Spinal cord (tissue), 10 donors: Measurements from ENCODE around the gene PGA4. TPM values are rescaled to one million over a fixed set of nuclear protein-coding genes. Genes with fewer than 3 reads are reported as not detected.
"Not testable (repeated sequence)": the region's sequence is repeated elsewhere in the genome, so short reads cannot be mapped to it uniquely, and the experiment has no call there.

Experiments
- DNase-seq, 6 donors: peaks; one replicate each; pipeline versions ENCODE4 v3.0.0 to v3.0.0-alpha.2; 2013 to 2015; ENCODE audit warnings: low spot score in 6 of 6, low read depth in 4 of 6
- H3K27ac ChIP-seq: one replicate; pipeline ENCODE4 v1.5.1; 2013; ENCODE audit warnings: low read depth, low read length, control low read depth
- H3K27me3 ChIP-seq: one replicate; pipeline ENCODE4 v1.6.1; 2013; ENCODE audit warnings: low read length; ENCODE audit not compliant: control insufficient read depth, insufficient read depth
- H3K36me3 ChIP-seq: one replicate; pipeline ENCODE4 v1.6.1; 2013; ENCODE audit warnings: low read length; ENCODE audit not compliant: control insufficient read depth, insufficient read depth
- H3K4me1 ChIP-seq: one replicate; pipeline ENCODE4 v1.6.1; 2013; ENCODE audit warnings: low read length; ENCODE audit not compliant: control insufficient read depth, insufficient read depth
- H3K4me3 ChIP-seq: one replicate; pipeline ENCODE4 v1.5.1; 2013; ENCODE audit warnings: low read depth, low read length, control low read depth
- H3K9me3 ChIP-seq: one replicate; pipeline ENCODE4 v1.6.1; 2013; ENCODE audit warnings: low read length; ENCODE audit not compliant: control insufficient read depth, insufficient read depth
- WGBS: methylation state at CpG from one replicate; pipeline ENCODE4 v1.1.5; 2013; ENCODE audit warnings: missing lambda C conversion rate; ENCODE audit not compliant: insufficient coverage; 5-methylcytosine and 5-hydroxymethylcytosine counted together
- polyA plus RNA-seq, 2 donors: library from polyadenylated mRNA; unstranded; fragments of 120-200 nt; gene quantifications; one replicate each; pipeline ENCODE4 v1.2.1, GENCODE V29; 2013; ENCODE audit not compliant: insufficient read length in 2 of 2
- total RNA-seq, 2 donors: library from RNA; depleted of rRNA in 1 of 2; stranded (reverse); fragments of 120-200 nt in 1 of 2; fragments of >200 nt in 1 of 2; gene quantifications; one replicate each; pipeline versions ENCODE4 v1.2.3 to v1.2.4, GENCODE V29; 2013 to 2014
- donor health status: healthy.

Gene PGA4
- total and polyA plus RNA-seq, 4 donors, result 0.39 to 1.8 (median 0.99) TPM; not detected in 1

- WGBS, result no CpG with 5 or more reads among the region's 4 CpGs
- H3K27ac ChIP-seq, DNase-seq, H3K4me1 ChIP-seq, H3K27me3 ChIP-seq, H3K36me3 ChIP-seq, H3K9me3 ChIP-seq, H3K4me3 ChIP-seq: not testable (repeated sequence)
These were observed 3.8 kb upstream of the PGA4 start for GRCh38 chr11:61218306-61218705.

GRCh38 chr11:61219016-61219415 lies 3.1 kb upstream of the PGA4 start:
- H3K36me3 ChIP-seq, H3K27ac ChIP-seq, H3K4me1 ChIP-seq, H3K9me3 ChIP-seq, DNase-seq, H3K4me3 ChIP-seq, H3K27me3 ChIP-seq: not testable (repeated sequence)
- WGBS, result no CpG with 5 or more reads among the region's 5 CpGs

GRCh38 chr11:61222692-61223091 lies 545 bp downstream of the PGA4 start:
- not testable (repeated sequence) for H3K4me3 ChIP-seq, DNase-seq, H3K4me1 ChIP-seq, H3K27ac ChIP-seq, H3K36me3 ChIP-seq, H3K27me3 ChIP-seq, H3K9me3 ChIP-seq
- no CpG with 5 or more reads among the region's 5 CpGs for WGBS

DNA sequence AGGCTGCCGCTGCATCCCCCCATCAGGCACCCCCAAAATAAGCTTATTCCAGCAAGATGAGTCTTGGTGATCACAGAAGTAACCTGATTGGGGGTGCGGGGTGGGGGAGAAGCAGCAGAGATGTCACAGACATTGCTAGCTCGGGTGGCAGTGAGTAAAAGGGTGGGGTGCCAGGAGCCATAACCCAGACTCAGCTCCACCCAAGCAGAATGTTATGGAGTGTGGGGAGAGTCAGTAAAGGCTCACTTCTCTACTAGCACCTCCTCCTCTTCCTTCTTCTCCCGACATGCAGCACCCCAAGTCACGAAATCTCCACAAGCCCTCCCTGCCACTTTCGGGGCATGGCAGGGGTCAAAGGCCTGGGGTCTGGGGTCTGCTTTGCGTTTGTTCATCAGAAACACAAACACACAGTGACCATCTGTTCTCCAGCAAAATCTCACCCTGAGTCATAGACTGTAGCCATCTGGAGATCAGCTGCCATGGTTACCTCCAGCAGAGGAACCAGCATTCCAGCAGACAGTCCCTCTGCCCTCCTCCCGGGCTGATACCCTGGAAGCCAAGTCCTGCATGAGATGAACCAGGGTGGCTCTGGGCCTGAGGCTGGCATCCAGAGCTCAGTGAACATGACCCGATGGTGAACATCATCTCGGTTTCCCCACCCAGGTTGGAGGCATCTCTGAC lies 4.5 kb downstream of the PGA4 start:
- H3K4me1 ChIP-seq, H3K27ac ChIP-seq, H3K36me3 ChIP-seq, H3K9me3 ChIP-seq, DNase-seq, H3K4me3 ChIP-seq, H3K27me3 ChIP-seq: not testable (repeated sequence)
- WGBS, result no CpG with 5 or more reads among the region's 10 CpGs

DNA sequence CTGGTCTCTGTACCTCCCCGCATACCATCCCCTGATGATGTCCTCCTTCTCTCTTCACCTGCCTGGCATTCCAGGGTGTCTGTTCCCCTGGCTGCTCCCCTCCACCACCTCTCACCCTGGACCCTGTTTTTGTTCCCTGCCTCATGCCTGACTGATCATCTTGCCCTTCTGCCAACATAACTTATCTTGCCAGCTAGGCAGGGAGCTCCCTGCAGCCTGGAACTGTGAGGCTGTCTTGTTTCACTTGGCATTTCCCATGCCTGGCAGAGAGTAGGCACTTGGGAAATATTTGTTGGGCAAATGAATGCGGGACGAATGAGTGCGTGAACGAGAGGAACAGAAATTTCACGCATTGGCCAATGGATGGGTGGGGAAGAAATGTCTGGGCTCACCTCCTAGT lies 7.3 kb downstream of the PGA4 start:
- H3K27me3 ChIP-seq, H3K4me1 ChIP-seq, H3K36me3 ChIP-seq, DNase-seq, H3K9me3 ChIP-seq, H3K4me3 ChIP-seq, H3K27ac ChIP-seq: not testable (repeated sequence)
- no CpG with 5 or more reads among the region's 6 CpGs for WGBS

DNA sequence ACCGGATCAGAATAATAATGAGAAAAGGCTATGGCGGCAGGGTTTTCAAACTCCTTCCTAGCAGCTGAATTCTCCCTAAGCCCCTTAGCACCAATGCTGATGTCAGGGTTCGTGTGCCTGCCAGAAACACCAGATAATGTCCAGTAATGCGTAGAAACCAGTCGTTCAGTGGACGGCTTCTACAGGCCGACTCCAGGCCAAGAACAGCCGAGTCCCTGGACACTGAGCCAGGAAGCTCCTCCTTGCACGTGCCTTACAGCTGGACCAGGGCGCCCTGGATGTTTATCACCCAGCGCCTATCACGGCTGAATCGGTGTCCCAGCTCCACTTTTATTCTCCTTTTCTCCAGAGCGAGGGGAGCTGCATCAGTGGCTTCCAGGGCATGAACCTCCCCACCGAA lies 8.9 kb downstream of the PGA4 start:
- H3K4me1 ChIP-seq, H3K27me3 ChIP-seq, DNase-seq, H3K27ac ChIP-seq, H3K36me3 ChIP-seq, H3K9me3 ChIP-seq, H3K4me3 ChIP-seq: not testable (repeated sequence)
- WGBS, result no CpG with 5 or more reads among the region's 15 CpGs

GRCh38 chr11:61231585-61231984 lies 9.4 kb downstream of the PGA4 start:
- not testable (repeated sequence) for H3K36me3 ChIP-seq, H3K27me3 ChIP-seq, DNase-seq, H3K27ac ChIP-seq, H3K4me1 ChIP-seq, H3K4me3 ChIP-seq, H3K9me3 ChIP-seq
- no CpG with 5 or more reads among the region's 5 CpGs for WGBS

- not testable (repeated sequence) for H3K4me3 ChIP-seq, H3K9me3 ChIP-seq, H3K27ac ChIP-seq, H3K36me3 ChIP-seq, H3K27me3 ChIP-seq, DNase-seq, H3K4me1 ChIP-seq
- WGBS, result no CpG with 5 or more reads among the region's 3 CpGs
These were observed 10.5 kb downstream of the PGA4 start for GRCh38 chr11:61232548-61233145.

DNA sequence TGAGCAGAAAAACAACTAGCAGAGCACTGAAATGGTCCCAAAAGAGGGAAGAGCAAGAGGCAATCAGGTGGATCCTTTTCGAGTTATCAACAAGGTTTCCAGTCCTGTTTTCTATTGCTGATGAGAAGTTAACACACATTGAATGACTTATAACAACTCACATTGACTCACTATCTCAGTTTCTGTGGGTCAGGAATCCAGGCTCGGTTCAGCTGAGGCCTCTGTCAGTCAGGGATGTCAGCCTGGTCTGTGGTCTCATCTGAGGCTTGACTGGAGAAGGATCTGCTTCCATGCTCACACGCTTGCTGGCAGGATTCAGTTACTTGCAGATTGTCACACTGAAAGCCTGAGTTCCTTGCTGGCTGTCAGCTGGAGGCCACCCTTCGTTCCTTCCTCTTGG lies 15.0 kb downstream of the PGA4 start:
- H3K9me3 ChIP-seq, H3K27me3 ChIP-seq, H3K36me3 ChIP-seq, H3K4me3 ChIP-seq, H3K27ac ChIP-seq, H3K4me1 ChIP-seq, DNase-seq: not testable (repeated sequence)
- WGBS, result no CpG with 5 or more reads among the region's 4 CpGs

DNA sequence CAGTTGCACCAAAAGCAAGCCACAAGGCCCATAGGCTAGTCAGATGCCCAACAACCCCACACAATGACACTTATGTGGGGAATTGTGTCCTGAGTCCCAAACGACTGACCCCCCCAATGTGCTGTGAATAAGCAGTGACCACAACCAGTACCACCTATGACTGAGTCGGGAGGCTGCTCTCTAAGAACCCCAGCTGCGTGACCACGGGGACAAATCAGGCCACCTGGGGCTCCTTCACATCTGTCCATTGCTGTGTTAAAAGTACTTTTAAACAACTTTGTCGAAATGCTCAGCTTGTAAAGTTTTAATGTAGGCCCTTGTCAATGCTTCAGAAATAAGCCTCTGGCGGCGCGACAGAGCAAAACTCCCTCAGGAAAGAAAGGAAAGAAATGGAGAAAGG lies 18.1 kb downstream of the PGA4 start:
- not testable (repeated sequence) for DNase-seq, H3K27ac ChIP-seq, H3K27me3 ChIP-seq, H3K4me1 ChIP-seq, H3K9me3 ChIP-seq, H3K36me3 ChIP-seq, H3K4me3 ChIP-seq
- 21% methylated on average over 4 of the region's 8 CpGs for WGBS
